ENCODE data around the gene C19orf12.
"Not testable (repeated sequence)": the region's sequence is repeated elsewhere in the genome, so short reads cannot be mapped to it uniquely, and the experiment has no call there.

Gene C19orf12

GRCh38 chr19:29727906-29728305 lies 12.8 kb upstream of the C19orf12 start:
- no peak for DNase-seq

- no peak for DNase-seq
These were observed 9.7 kb upstream of the C19orf12 start for GRCh38 chr19:29724746-29725145.

- peak; percentile 48 for DNase-seq
These were observed 9.1 kb upstream of the C19orf12 start for GRCh38 chr19:29724102-29724641.

- DNase-seq, result no peak
These were observed 2.0 kb upstream of the C19orf12 start for GRCh38 chr19:29717051-29717450.

- no peak for DNase-seq
These were observed 880 bp upstream of the C19orf12 start for GRCh38 chr19:29715701-29716581.

GRCh38 chr19:29714371-29714952 lies 599 bp downstream of the C19orf12 start:
- DNase-seq, result peak; percentile 81

GRCh38 chr19:29712744-29713516 lies 2.1 kb downstream of the C19orf12 start:
- peak; percentile 27 for DNase-seq

- peak; percentile 38 for DNase-seq
These were observed 3.4 kb downstream of the C19orf12 start for GRCh38 chr19:29711584-29712132.

- DNase-seq, result not testable (repeated sequence)
These were observed 5.6 kb downstream of the C19orf12 start for GRCh38 chr19:29709440-29709798.

- no peak for DNase-seq
These were observed 6.3 kb downstream of the C19orf12 start for GRCh38 chr19:29708554-29709439.

- no peak for DNase-seq
These were observed 8.4 kb downstream of the C19orf12 start for GRCh38 chr19:29706635-29707034.

- no peak for DNase-seq
These were observed 9.4 kb downstream of the C19orf12 start for GRCh38 chr19:29705706-29706105.

GRCh38 chr19:29704562-29705558 lies 10.2 kb downstream of the C19orf12 start:
- DNase-seq, result no peak

- DNase-seq, result no peak
These were observed 12.1 kb downstream of the C19orf12 start for GRCh38 chr19:29702963-29703320.

- no peak for DNase-seq
These were observed 12.7 kb downstream of the C19orf12 start for GRCh38 chr19:29702161-29702962.

- DNase-seq, result no peak
These were observed 14.6 kb downstream of the C19orf12 start for GRCh38 chr19:29700498-29700897.

- no peak for DNase-seq
These were observed 15.2 kb downstream of the C19orf12 start for GRCh38 chr19:29699861-29700260.

GRCh38 chr19:29697523-29698261 lies 17.4 kb downstream of the C19orf12 start:
- no peak for DNase-seq

- no peak for DNase-seq
These were observed 18.6 kb downstream of the C19orf12 start for GRCh38 chr19:29696565-29696846.
